ACHN (cell line): ENCODE data around the gene NECAB2.

Experiments
- DNase-seq: peaks from one replicate; pipeline ENCODE4 v3.0.0-alpha.2; 2015
- in situ Hi-C: cut with HindIII; loops from 2 replicates; pipeline ENCODE4 v1.10.0; 2017; ENCODE audit warnings: low sequenced_read_pairs, low pct_ligation_motif_present, low pct_unique_long_range_greater_than_20kb

NECAB2 gene

GRCh38 chr16:84004442-84004841 lies 36.4 kb downstream of the NECAB2 start:
- in situ Hi-C loops: no loop called here
- no peak for DNase-seq

- in situ Hi-C loops: no loop called here
- DNase-seq: no peak
Measured at GRCh38 chr16:84005391-84005790, 37.3 kb downstream of the NECAB2 start.

- no peak for DNase-seq
- in situ Hi-C loops: no loop called here
Measured at GRCh38 chr16:84007520-84007919, 39.5 kb downstream of the NECAB2 start.

- in situ Hi-C loops: no loop called here
- DNase-seq: no peak
Measured at GRCh38 chr16:84007965-84008364, 39.9 kb downstream of the NECAB2 start.

- in situ Hi-C loops: no loop called here
Measured at GRCh38 chr16:84009282-84009681, 41.2 kb downstream of the NECAB2 start.

GRCh38 chr16:84013787-84014569 lies 45.9 kb downstream of the NECAB2 start:
- in situ Hi-C loops: no loop called here

More at GRCh38 chr16:84009282-84009681, 41.2 kb downstream of the NECAB2 start:
- no peak for DNase-seq

GRCh38 chr16:84014570-84015327 lies 46.7 kb downstream of the NECAB2 start:
- in situ Hi-C loops: no loop called here
- DNase-seq: no peak

More at GRCh38 chr16:84013787-84014569, 45.9 kb downstream of the NECAB2 start:
- DNase-seq: peak; percentile 81

GRCh38 chr16:84015399-84015798 lies 47.4 kb downstream of the NECAB2 start:
- in situ Hi-C loops: no loop called here

GRCh38 chr16:84016477-84016876 lies 48.4 kb downstream of the NECAB2 start:
- in situ Hi-C loops: no loop called here

More at GRCh38 chr16:84015399-84015798, 47.4 kb downstream of the NECAB2 start:
- DNase-seq: no peak

GRCh38 chr16:84018710-84019109 lies 50.7 kb downstream of the NECAB2 start:
- no peak for DNase-seq
- in situ Hi-C loops: no loop called here

More at GRCh38 chr16:84016477-84016876, 48.4 kb downstream of the NECAB2 start:
- no peak for DNase-seq

- in situ Hi-C loops: no loop called here
- no peak for DNase-seq
Measured at GRCh38 chr16:84020353-84020752, 52.3 kb downstream of the NECAB2 start.

GRCh38 chr16:84021488-84021887 lies 53.4 kb downstream of the NECAB2 start:
- in situ Hi-C loops: no loop called here
- DNase-seq: no peak

- DNase-seq: no peak
- in situ Hi-C loops: no loop called here
Measured at GRCh38 chr16:84022644-84023043, 54.6 kb downstream of the NECAB2 start.

- DNase-seq: no peak
- in situ Hi-C loops: no loop called here
Measured at GRCh38 chr16:84024854-84025253, 56.8 kb downstream of the NECAB2 start.

- in situ Hi-C loops: no loop called here
- no peak for DNase-seq
Measured at GRCh38 chr16:84026606-84027005, 58.6 kb downstream of the NECAB2 start.

GRCh38 chr16:84027625-84028024 lies 59.6 kb downstream of the NECAB2 start:
- in situ Hi-C loops: no loop called here
- no peak for DNase-seq

GRCh38 chr16:84029297-84030047 lies 61.4 kb downstream of the NECAB2 start:
- in situ Hi-C loops: no loop called here
- DNase-seq: no peak

GRCh38 chr16:84031556-84031955 lies 63.5 kb downstream of the NECAB2 start:
- DNase-seq: no peak
- in situ Hi-C loops: no loop called here
